Activated T-helper 1 cell treated with Interleukin-2 at 50 U/mL for 16 hours (primary cell): ENCODE results near the gene CAPG.

Experiments
- DNase-seq: peaks from one replicate; pipeline ENCODE4 v3.0.0-alpha.2; 2020; ENCODE audit warnings: low read depth

Gene CAPG

DNA sequence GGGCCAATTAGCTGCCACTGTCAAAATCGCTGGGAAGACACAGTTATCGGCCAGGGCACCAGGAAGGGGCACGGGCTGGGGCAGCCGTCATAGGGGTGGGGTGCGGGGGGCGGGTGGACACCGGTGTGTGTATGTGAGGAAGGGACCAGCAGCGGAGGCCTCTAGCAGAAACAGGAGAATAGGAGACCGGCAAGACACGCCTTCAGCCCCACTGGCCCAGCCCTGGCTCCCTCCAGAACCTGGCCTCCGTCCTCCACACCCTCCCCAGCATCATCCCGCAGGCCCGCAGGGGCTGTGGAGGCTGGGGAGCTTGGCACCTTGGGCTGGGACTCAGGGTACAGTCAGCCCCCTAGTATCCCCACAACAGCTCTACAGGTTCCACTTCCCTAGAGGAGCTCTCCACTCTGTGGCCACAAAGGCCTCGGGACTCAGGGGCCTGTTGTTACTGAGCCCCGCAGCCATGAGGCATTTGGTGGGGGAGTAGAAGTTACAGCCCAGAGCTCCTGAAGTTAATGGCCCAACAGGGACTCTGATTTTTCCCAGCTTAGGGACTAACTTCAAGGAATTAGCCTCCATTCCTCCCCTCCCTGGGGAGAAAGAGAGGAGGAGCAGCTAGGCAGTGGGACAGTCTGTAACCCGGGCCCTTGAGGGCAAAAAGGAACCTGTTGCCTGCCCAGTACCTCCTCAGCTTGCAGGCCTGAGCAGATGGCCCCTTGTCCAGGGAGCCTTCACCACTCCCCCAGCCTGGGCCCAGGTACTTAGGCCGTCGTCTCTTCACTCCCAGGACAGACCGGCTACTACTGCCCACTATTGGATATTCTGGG lies 28.2 kb upstream of the CAPG start:
- no peak for DNase-seq

DNA sequence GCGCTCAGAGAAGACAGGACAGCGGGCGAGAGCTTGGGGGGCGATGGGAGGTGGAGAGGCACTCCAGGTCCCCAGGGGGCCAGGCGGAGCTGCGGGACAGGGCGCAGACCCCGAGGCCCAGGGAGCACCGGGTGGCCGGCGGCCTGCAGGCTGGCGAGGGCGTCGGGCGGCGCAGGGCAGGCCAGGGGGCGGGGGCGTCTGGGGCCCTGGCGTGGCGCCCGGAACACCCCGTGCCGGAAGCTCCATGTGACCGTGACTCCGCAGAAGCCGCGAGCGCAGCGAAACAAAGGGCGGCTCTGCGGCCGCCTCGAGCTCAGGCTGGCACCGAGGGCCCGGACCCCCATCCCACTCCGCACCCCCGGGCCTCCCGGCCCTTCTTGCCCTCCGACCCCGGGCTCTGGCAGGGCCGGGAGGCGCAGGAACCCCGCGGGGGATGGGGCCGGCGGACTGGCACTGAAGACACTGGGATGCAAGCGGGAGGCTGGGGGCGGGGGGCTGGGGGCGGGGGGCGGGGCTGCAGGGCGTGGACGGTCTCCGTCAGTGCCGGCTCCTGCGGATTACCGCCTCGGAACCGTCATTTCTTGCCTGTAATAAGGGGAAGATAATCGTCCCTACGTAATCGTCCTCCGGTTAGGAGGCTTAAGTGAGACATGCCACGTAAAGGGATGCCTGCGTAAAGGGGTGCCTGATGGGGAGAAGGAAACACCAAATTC lies 27.5 kb upstream of the CAPG start:
- DNase-seq = peak; percentile 65

DNA sequence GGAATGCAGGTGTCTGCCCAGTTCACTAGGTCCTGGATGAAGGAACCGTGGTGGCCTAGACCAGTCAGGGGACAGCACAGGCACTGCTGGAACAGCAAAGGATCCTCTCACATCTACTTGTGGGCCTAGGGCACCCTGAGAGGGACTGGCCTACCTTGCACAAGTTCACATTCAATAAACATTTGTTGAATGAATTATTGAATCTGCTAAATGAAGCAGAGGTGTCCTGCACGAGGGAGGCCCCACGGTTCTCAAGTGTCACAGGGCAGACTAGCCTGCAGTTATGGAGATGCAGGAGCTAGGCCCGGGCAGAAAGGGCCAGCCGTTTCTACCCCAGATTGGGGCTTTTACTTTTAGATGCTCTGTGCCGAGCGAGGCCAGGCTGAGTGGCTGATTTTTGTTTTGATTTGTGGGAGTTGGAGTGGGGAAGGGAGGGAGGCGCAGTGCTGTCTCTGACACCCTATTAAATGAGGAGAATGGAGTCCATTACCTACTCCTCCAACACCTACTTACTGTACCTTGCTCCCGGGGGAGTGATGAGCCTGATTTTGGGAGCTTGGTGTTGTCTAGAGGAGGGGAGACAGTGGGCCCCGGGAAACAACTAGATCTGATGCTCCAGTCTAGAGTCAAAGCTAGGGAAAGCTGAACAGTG lies 26.8 kb upstream of the CAPG start:
- DNase-seq = no peak

DNA sequence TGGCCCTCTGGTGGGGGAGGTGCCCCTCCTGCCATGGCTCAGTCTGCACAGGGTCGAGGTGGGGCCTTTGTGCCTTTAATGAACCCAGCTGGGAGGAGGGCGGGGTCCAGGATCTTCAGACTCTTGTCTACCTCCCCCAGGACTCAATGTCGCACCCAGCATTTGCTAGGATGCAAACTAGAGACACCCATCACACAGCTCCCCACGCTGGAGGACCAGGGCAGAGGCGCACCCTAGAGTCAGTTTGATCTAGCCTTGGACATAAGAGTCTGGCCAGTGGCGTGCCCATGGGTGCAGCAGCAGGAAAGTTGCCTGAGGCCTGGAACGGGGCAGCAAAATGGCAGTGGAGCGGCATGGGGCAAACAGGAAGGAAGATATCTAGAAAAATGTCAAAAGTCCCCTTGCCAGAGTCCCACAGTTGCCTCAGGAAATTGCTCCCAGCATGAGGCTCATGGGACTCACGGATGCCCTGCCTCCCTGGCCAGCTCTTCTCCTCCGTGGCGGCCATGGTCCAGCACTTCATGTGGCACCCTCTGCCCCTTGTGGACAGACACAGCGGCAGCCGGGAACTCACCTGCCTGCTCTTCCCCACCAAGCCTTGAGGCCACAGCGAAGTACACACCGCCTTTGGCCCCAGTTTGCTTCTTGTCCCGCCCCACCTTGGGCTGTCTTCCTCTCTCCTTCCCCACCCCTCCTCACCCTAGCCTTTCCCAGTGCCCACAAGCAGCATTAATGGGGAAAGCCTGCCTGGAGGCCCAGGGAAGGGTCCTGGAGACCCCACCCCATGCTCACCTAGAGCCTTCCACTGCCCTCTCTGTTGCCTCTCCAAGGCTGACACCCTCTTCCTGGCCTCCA lies 26.0 kb upstream of the CAPG start:
- no peak for DNase-seq

DNA sequence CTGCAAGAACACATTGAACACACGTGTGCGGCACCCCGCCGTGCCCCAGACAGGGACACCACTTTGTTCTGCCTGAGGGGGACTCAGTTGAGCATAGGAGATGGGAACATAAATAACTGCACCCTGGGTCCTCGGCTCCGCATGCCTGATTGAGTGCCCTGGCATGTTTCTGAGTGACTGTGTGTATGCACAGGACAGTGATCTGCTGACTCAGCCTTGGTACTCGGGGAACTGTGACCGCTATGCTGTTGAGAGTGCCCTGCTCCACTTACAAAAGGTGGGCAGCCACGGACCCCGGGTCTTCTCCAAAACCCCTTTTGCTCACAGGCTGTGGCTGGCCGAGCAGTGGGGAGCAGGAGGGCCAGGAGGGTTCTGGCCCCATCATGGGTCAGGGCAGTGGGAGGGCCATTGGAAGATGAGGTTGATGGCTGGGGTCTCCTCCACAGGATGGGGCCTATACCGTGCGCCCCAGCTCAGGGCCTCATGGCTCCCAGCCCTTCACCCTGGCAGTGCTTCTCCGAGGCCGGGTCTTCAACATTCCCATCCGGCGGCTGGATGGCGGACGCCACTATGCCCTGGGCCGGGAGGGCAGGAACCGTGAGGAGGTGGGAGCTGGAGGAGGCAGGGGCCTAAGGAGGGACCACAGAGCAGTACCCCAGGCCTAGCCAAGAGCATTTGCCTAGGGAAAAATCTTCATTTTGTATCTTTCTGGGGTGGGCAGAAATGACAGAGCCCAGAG lies 25.2 kb upstream of the CAPG start:
- DNase-seq = no peak

DNA sequence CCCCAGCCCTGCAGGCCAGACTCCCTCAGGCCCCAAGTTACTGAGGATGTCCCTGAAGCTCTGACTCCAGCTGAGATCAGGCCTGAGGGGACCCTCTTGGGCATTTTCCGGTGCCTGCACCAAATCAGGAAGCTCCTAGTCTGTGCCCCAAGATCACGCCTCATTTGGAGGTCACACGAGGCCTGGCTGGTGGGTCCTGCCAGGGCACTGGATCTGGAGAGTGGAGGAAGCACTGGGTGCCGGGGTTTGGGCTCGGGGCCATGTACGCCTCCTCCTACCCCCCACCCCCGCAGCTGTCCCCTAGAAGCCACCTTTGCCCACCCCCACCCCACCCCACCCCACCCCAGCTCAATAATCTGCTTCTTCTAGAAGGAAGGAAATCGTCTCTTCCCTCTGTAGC lies 24.5 kb upstream of the CAPG start:
- DNase-seq = no peak

DNA sequence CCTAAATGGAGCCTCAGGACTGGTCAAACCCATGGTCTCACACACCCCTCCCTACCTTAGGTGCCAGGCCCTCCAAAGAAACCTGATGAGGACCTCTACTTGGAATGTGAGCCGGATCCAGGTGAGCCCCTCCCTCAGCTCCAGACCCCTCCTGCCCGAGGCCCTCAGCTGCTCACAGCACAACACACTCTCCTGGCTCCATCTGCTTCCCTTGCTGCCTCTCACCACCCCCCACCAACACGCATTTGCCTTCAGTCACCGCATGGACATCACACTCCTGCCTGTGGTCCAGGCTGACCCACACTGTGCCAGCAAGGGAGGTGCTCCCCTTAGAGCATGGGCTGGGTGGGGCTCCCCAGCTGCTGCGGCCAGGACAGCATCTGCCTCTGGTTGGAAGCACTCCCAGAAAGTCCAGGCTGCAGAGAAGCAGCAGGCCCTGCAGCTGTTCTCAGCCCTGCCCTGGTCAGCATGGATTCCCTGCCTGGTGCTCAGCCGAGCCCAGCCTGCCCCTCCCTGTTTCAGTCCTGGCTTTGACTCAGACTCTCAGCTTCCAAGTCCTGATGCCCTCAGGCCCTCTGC lies 23.4 kb upstream of the CAPG start:
- DNase-seq = no peak

DNA sequence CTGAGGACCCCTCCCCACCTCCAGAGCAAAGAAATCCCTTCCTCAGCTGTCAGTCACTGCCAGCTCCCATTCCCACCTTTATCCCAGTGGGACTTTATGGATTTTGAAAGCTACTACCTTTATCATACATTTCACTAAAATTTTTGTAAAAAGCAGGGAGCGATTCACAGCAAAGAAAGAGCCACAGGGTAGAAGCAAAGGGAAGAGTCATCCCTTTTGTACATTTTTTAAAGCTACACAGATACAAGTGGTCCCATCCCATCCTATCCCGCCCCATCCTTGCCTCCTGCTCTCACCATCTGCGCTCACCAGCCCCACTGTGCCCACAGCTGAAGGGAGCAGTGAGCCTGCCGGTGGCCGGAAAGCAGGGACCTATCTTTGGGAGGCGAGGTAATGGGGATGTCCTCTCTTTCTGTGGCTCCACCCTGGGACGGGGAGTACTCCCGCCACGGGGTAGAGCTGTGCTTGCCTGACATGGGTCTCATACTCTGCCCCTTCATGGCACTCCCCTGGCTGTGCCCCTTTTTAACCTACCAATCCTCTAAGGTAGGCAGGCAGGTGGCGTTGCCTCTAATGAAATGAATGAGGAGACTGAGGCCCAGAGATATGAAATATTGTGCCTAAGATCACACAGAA lies 21.5 kb upstream of the CAPG start:
- no peak for DNase-seq

DNA sequence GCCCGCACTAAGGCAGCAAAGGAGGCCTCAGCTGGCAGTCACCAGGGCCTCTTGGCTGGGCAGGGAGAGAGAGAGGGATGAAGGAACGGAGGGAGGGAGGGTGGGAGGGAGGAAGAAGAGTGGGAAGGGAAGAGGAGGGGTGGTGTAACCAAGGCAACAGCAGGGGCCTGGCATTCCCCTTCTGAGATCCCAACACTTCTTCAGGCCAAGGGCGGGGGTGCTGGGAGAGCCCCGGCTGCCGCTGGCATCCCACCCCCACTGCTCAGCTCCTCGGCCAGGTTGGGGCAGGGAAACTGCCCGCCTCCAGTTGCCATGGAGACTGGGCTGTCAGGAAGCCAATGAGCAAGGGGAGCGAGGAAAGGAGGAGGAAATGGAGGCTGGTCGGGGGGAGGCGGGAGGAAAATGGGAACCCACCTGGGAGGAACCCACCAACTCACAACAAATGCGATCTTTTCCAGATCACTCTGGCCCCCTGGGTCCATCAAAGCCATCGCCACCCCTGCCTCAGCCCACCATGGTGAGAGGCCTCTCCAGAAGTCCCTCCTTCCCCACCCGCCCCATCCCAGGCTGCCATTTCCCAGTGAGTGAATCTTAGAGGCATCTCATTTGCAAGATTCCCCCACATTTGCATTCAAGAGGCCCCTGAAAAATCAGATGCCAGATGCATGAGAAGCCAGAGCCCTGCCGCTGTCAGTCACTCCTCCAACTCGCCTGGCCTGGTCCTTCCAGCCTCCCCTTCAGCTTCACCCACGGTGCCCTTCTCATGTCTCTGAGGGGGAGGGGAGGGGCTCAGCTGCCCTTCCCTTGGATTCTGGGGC lies 20.8 kb upstream of the CAPG start:
- no peak for DNase-seq

DNA sequence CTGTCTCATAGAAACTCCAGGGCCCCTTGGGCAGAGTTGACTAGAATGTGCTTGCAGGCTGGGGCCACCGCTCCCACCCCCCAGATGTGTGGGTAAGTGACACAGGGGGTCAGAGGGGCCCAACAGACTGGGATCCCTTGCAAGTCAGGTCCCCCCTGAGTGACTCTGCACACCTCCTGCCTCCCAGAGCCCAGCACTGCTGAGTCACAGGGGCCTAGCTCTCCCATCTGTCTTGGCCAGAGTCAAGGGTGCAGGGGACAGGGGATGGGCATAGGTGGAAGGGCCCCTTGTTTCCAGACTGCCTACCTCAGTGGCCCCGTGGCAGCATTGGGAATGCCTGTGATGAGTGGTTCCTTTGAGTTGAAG lies 19.7 kb upstream of the CAPG start:
- no peak for DNase-seq

DNA sequence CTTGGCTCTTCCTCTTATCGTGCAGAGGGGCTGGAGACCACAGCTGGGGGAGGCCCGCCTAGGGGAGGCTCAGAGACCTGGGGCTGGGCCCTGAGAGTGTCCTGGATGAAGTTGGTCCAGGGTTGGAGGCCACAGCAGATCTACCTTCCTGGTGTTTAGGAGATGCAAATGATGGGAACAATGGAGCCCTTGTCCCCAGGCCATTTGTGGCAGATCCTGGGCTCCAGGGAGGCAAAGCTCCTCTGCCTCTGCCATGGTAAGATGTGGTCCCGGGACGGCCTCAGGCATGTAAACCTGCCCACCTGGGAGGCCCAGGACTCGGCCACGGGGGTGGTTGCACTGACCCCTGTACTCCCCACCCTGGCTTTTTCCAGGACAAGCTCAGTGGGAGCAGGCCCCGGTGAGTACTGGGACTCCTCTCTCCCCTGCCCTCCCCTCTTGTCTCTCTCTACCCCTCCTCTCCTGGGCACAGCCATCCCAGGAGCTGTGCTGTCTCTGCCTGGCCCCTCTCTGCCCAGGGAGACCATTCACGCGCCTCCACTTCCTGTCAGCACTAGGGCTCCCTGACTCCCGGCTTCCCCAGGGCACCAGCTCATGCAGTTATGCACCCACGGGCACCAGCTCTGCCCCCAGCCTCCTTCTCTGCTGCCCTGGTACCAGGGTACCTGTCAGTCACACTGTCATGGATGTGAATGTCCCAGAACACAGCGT lies 19.2 kb upstream of the CAPG start:
- no peak for DNase-seq

DNA sequence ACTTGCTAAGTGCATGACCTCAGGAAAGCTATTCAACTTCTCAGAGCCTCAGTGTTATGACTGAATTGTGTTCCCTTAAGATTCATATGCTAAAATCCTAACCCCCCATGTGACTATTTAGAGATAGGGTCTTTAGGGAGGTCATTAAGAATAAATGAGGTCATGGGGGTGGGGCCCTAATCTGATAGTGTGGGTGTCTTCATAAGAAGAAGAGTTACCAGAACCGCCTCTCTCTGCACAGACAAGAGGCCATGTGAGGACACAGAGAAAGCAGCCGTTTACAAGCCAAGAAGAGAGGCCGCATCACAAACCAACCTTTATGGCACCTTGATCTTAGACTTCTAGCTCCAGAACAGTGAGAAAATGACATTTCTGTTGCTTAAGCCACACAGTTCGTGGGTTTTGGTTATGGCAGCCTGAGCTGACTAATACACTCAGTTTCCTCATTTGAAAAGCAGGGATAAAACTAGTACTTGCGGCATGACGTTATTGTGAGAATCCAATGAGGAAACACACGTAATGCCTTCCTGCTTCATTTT lies 18.2 kb upstream of the CAPG start:
- DNase-seq = no peak

DNA sequence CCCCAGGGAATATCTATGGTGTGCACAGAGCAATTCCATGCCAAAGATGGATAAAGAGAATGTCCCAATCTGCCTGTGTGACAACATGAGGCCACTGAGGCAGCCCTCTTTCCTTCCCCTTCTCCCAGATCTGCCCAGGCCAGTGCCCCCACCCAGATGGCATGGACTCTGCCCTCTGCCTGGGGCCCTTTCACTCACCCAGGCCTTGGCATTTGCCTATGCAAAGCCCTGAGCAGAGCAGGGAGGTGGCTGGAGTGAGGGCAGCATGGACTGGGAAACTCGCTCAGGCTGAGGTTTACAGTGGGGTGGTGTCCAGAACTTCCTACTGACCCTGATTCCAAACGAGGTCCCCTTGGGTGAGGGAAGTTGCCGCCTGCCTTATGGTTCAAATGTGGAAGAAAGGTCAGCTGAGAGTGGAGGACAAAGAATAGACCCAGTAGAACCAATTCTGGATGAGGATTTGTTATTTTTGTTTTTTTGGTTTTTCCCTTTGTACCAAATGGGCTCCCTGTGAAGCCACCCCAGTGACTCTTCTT lies 17.2 kb upstream of the CAPG start:
- DNase-seq = no peak

DNA sequence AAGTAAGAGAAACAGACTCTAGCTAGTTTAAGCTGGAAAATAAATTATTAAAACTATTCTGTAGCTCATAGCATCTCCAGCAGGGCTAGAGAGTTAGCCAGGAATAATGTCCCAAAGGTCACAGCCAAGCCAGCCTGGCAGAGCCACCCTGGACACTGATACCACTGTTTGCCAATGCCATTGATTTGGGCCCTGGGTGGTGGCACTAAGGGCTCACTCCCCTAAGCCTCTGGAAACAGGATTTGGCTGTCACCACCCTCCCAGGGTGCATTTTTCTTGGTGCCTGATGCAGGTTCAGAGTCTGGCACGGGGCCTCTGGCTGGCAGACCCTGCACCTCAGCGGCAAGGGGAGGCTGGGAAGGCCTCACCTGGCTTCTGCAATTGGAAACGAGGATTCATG lies 15.4 kb upstream of the CAPG start:
- DNase-seq = no peak

DNA sequence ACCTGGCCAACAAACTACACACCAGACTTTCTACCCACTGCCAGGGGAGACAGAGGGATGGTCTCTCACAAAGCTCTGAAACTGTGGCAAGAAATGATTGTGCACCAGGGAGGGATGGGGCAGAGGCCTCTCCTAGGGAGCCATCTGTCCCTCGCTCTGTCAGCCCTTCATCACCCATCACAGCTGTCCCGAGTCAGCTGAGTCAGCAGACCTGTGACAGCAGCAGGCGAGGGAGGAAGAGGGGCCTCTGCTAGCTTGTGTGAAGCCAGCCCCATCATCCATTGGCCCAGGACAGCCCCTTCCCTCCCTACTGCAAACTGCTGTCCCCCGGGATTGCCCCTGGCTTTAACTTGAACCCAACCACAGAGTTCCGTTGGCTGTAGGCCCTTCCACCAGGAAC lies 13.4 kb upstream of the CAPG start:
- DNase-seq = no peak

DNA sequence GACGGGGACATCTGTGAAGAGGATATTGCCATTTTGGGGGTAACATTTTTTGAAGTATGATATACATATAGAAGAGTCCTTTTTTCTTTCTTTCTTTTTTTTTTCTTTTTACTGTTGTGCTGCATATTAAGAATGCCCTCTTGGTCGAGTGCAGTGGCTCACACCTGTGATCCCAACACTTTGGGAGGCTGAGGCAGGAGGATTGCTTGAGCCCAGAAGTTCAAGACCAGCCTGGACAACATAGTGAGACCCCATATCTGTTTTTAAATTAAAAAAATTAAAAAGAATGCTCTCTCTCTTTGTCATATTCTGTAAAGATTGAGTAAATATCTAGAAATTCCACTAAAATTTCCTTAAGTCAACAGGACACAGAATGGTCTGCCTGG lies 11.9 kb upstream of the CAPG start:
- no peak for DNase-seq

DNA sequence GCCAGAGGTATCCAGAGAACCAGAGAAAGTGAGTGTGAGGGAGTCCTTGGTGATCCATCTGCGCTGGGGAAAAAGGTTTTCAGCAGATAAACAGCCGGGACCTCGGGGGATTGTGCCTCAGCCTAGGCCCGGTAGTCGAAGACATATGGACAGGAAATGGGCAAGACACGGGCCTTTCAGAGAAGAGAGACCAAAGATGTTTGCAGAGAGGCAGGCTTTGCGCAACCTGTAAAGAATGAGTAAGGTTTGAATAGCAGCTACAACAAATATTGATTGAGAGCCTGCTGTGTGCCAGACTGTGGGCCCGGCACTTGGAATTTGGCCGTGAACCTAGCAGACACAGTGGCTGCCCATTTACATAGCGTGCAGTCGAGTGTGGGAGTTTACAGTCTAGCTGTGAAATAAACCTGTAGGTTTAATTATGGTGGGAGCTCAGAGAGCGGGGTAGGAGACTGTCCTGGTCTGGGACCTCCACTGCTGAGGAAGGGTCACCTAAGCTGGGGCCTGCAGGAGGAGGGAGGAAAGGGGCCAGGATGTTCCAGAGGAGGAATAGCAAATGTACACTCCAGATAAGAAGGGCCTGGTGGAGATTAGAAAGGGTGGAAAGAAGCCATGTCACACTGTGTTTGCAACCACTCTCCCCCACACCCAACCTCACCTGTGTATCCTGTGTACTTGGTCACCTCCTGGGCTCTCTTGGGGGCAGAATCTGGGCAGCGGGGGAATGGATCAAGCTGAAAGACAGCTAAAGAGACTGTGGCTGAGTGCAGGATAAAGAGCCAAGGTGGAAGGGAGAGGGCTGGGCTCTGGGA lies 11.3 kb upstream of the CAPG start:
- no peak for DNase-seq
